ELR (cell line): Measurements from ENCODE around the gene AXL.
"Not testable (repeated sequence)": the region's sequence is repeated elsewhere in the genome, so short reads cannot be mapped to it uniquely, and the experiment has no call there.

Experiments
- DNase-seq: peaks from one replicate; pipeline ENCODE4 v3.0.0-alpha.2; 2015; ENCODE audit warnings: low read depth

The AXL gene

DNA sequence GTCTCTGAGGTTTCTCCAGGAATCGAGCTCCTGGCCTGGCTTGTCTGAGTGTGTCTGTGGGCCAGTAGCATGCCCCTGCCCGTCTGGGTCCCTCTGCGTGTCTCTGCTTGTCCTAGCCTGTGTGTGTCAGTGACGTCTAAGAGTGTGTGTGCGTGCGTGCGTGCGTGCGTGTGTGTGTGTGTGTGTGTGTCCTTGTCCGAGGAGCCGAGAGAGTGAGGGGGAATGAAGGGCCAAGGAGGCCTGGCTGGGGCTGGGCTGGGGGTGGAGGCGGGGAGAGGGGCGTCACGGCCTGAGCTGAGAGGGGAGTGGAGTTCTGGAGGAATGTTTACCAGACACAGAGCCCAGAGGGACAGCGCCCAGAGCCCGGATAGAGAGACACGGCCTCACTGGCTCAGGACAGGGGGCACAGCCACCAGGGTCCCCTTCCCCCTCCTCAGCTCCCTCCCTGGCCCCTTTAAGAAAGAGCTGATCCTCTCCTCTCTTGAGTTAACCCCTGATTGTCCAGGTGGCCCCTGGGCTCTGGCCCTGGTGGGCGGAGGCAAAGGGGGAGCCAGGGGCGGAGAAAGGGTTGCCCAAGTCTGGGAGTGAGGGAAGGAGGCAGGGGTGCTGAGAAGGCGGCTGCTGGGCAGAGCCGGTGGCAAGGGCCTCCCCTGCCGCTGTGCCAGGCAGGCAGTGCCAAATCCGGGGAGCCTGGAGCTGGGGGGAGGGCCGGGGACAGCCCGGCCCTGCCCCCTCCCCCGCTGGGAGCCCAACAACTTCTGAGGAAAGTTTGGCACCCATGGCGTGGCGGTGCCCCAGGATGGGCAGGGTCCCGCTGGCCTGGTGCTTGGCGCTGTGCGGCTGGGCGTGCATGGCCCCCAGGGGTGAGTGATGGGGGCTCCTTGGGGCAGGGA lies at the start of gene AXL:
TSS of gene AXL (plus strand) at position 609 of the 893 bp plus-strand sequence. CDS start at position 779, 170 bp downstream.
- peak; percentile 81 for DNase-seq

DNA sequence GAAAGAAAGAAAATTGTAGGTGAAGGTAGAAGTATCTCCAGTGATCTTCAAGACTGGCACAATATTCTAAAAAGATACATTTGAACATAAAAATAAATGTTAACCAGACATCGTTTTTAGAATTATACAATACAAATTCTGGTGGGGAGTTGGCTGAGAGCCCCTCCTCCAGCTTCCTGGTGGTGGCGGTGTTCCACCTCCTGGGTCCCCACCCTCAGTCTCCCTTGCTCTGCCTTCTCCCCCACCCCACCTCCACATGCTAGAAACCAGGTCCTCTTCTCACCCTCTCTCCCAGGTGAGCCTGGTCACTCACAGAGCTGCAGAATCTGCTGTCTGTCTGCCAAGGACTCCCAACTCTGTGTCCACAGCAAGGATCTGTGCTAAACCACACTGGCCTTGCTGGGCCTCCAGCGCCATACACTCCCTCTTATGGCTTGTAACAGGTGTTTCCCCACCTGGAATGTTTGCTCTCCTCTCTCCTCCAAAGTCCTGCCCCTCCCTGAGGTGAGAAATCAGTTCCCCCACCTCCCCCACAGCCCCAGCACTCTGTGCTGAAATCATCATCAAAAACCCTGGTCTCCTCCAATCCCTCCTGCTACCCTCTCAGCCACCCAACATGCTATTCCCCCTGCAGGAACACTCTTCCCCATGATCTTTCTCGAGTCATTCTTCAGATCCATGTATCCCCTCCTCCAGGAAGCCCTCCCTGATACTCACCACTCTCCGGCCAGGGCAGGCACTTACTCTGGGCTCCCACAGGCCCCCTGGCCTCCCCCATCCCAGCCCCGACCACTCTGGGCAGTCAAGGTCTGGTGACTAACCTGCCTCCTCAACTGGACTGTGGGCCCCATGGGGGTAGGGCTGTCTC lies 46.5 kb upstream of the AXL start:
- DNase-seq: no peak

DNA sequence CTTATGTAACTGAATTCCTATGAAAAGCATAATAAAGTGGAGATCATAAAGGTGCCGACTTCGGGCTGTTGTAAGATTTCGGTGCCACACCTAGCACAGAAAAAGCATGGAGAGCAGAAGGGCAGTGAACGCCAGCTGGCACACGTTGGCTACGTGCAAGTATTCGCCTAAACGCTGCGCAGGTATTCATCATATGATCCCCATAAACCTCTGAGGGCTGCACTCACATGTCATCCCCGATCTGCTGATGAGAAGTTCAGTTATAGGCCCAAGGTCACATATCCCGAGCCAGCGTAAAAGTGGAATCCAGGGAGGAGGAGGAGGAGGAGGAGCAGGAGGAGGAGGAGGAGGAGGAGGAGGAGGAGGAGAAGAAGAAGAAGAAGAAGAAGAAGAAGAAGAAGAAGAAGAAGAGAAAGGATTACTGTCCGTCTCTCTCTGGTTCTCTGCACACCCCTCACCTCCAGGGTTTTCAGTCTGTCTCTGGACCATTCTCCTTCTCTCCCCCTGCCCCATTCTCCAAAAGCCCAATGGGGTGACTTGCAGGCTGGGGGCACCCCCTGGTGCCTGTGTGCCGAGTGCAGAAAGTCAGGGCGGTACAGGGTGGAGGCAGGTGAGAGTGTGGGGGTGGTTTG lies 44.6 kb upstream of the AXL start:
- DNase-seq: no peak

- DNase-seq: peak; percentile 80
Observed at GRCh38 chr19:41175801-41176777, 42.9 kb upstream of the AXL start.

DNA sequence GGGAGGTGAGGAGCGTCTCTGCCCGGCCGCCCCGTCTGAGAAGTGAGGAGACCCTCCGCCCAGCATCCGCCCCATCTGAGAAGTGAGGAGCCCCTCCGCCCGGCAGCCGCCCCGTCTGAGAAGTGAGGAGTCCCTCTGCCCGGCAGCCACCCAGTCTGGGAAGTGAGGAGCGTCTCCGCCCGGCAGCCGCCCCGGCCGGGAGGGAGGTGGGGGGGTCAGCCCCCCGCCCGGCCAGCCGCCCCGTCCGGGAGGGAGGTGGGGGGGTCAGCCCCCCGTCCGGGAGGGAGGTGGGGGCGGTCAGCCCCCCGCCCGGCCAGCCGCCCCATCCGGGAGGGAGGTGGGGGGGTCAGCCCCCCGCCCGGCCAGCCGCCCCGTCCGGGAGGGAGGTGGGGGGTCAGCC lies 38.9 kb upstream of the AXL start:
- DNase-seq: not testable (repeated sequence)

DNA sequence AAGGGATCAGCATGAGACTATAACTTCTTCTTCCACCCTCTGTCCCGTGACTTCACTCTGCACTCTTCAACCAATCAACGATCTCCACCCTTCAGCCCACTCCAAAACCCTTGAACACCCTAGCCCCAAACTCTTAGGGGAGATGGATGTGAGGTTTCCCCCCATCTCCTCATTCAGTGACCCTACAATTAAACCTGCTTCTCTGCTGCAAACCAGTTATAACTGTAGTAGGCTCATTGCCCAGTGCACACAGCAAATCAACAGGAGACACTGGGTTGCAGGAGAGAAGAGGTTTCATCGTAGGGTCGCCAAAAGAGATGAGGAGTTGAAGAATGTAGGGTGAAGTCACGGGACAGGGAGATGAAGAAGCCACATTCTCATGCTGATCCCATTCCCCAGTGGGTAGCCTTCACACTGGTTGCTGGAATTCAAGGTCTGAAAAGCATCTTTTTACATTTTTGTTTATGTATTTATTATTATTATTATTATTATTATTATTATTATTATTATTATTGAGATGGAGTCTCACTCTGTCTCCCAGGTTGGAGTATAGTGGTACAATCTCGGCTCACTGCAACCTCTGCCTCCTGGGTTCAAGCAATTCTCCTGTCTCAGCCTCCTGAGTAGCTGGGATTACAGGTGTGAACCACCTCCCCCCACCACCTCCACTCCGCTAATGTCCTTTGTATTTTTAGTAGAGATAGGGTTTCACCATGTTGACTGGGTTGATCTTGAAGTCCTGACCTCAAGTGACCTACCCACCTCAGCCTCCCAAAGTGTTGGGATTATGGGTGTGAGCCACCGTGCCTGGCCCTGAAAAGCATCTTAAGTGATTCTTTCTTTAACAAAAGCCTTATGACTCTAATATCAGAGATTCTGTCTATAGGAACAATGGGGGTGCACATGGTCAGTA lies 31.8 kb upstream of the AXL start:
- DNase-seq: no peak

GRCh38 chr19:41187884-41188279 lies 31.1 kb upstream of the AXL start:
- DNase-seq: no peak

- DNase-seq: no peak
Observed at GRCh38 chr19:41189425-41190065, 29.5 kb upstream of the AXL start.

DNA sequence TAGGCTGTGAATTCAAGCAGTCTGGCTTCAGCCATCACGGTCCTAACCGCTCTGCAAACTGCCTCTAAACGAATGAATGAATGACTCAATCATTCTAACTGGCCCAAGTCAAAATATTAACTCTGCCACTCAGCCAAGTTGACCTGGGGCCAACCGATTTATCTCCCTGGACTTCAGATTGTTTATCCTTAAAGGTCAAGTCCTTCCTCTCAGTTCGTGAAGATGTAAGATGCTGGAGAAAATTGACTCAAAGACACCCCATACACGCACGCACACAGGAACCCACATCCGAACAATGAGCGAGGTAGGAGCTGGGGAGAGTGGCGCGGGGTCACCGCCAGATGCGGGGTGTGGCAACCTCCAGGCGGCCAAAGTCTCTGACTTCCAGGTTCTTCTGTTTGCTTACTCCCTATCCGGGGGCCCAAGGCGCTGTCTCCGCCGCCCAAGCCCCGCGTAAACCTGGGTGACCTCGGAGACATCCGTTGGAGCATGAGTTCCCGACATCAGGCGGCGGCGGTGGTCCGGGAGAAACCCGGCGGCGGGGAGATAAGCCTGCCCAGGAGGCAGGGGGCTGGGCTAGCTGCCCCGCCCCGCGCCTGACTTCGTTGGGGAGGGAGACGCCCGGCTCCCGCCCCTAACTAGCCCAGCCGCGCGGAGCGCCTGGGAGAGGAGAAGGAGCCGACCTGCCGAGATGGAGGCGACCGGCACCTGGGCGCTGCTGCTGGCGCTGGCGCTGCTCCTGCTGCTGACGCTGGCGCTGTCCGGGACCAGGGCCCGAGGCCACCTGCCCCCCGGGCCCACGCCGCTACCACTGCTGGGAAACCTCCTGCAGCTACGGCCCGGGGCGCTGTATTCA lies 26.2 kb upstream of the AXL start, which contains the start of gene CYP2S1:
TSS of gene CYP2S1 (plus strand) at position 646 of the 856 bp plus-strand sequence. CDS start at position 692, 46 bp downstream.
- peak; percentile 38 for DNase-seq

DNA sequence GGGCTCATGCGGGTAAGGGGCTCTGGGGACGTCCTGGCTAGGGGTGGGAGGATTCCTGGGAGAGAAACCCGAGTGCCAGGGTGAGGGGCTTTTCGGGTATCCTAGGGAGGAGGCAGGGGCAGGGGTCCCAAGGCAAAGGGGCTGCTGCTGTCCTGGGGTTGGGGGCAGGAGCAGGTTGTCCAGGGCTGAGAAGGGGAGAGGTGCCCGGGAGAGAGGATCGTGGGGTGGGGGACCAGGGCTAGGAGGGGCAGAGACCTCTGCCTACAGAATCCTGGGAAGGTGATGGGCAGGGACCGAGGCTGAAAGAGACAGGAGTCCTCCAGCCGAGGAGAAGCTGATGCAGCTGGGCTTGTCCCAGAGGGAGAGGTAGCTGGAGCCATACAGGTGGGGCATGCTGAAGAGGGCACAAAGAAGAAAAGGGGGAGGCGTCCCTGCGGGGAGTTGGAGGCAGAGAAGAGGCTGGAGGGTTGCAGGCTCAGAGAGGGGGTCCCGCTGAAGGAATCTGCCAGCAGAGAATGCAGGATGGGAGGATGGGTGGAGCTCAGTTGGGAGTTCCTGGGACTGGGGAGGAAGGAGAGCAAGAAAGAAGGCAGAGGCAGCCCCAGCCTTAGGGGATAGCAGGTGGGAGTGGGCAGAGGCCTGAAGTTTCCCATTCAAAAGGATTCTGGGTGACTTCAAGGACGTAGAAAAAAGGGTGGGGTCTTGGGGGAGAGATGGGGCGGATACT lies 25.4 kb upstream of the AXL start:
- DNase-seq: no peak

DNA sequence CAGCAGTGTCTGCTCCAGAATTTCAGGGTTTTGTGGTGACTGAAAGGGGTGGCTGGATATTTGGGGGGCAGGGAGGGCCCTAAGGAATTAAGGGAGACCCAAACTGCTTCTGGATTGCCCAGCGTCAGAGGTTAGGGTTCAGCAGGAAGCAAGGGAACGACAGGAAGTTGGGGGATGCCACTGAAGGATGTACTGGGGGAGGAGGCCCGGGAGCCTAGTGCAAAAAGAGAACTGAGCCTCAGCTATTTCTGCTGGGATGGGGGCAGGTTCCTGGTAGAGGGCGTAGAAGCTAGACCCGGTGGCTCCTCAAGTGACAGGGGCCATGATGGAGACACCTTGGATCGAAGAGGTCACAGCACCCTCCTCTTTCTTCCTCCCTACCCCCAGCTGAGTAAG lies 24.9 kb upstream of the AXL start:
- DNase-seq: no peak

DNA sequence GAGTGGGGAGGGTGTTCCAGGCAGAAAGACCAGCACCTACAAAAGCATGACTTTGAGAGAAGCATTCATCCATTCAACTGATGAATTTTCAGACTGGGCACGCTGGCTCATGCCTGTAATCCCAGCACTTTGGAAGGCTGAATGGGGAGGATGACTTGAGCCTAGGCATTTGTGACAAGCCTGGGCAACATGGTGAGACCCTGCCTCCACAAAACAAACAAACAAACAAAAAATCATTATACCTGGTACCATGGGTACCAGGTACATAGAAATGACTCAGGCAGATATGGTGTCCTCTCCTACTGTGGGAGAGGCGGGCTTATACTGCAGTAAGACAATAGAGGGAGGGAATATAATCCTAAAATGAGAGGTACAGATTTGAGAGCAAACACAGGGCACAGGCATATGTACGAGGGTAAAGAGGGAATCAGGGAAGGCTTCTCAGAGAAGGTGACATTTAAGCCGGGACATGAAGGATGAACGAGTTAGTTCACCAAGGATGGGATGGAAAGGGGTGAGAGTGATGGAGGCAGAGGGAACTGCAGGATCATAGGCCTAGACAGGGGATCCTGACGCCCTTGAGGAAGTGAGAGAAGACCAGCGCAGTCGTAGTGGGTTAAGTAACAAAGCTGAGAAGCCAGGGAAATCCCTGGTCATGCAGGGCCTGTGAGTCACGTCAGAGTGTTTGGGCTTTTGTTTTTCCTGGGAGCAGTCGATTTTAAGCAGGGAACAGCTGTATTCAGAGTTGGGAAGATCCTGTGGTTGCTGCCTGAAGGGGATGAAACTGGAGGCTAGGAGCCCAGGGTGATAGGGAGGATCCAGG lies 23.1 kb upstream of the AXL start:
- DNase-seq: peak; percentile 38

- DNase-seq: no peak
Observed at GRCh38 chr19:41198559-41198958, 20.5 kb upstream of the AXL start.

DNA sequence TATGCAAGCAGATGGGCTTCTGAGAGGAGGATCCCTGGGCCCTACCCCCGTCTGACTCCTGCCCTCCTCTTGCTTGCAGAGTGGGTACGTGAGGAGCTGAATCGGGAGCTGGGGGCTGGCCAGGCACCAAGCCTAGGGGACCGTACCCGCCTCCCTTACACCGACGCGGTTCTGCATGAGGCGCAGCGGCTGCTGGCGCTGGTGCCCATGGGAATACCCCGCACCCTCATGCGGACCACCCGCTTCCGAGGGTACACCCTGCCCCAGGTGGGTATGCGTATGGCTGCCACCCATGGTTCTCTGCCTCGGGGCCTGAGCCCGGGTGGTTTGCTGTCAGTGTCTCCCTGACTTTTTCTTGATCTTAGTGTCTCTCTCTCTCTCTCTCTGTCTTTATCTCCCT lies 15.7 kb upstream of the AXL start:
- no peak for DNase-seq

DNA sequence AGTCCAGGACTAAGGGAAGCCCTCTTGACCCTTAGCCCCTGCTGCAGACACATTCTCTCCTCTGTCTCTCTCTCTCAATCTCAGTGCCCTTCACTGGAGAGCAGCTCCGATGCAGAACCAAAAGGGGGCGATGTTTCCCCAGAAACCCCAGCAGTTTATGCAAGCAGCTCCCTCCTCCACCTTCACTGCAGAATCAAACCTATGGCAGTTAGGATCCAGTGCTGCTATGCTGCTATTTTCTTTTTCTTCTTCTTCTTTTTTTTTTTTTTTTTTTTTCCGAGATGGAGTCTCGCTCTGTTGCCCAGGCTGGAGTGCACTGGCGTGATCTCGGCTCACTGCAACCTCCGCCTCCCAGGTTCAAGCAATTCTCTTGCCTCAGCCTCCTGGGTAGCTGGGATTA lies 14.7 kb upstream of the AXL start:
- DNase-seq: peak; percentile 85

- peak; percentile 54 for DNase-seq
Observed at GRCh38 chr19:41205995-41206394, 13.0 kb upstream of the AXL start.

GRCh38 chr19:41206456-41206855 lies 12.6 kb upstream of the AXL start:
- no peak for DNase-seq
